Heart left ventricle (tissue), 13 donors: ENCODE data around the gene FUZ.

ENCODE experiments used
- CTCF ChIP-seq, 12 donors: fragments of 200-600 bp; sonication (generic) in 4 of 12; IDR thresholded peaks; one replicate each; pipeline versions ENCODE4 v1.5.0 to v1.8.0; 2018 to 2022; ENCODE audit warnings: antibody characterized with exemption in 12 of 12, mild to moderate bottlenecking in 5 of 12
- POLR2A ChIP-seq, 2 donors: fragments of 450-650 bp; IDR thresholded peaks; one replicate each; pipeline ENCODE4 v1.6.1; 2017; ENCODE audit warnings: antibody characterized with exemption in 2 of 2, mild to moderate bottlenecking in 2 of 2, moderate library complexity in 2 of 2
- donor health status: ischemic (EF 13 %, LVEDD 7.1; RV severe dilation, severe dysfunction).
- donor health status: DM: no; HTN: yes; CAD: no.
- donor health status: DM: no; HTN: no; CAD: no.
- donor health status: ischemic (EF 25% LVEDD 6.9; RV normal size, moderate dysfunction).
- donor health status: ischemic (EF 25% LVEDD 5.7; RV mildly dilated, moderate dysfunction).
- donor health status: ischemic (EF 35%, LVEDD 5.7; RV mildly dilated, moderate dysfunction).
- donor health status: nonischemic (EF 11% LVEDD 7.7; RV severe dilation, severe dysfunction).
- donor health status: DM: yes; HTN: yes; CAD: no.
- donor health status: PGD.
- donor health status: ischemic (EF 29% LVEDD 5.4; RV normal size, mild dysfunction).
- donor health status: nonischemic (EF 23%, LVEDD 6.1; RV moderate dilation, normal function).

DNA sequence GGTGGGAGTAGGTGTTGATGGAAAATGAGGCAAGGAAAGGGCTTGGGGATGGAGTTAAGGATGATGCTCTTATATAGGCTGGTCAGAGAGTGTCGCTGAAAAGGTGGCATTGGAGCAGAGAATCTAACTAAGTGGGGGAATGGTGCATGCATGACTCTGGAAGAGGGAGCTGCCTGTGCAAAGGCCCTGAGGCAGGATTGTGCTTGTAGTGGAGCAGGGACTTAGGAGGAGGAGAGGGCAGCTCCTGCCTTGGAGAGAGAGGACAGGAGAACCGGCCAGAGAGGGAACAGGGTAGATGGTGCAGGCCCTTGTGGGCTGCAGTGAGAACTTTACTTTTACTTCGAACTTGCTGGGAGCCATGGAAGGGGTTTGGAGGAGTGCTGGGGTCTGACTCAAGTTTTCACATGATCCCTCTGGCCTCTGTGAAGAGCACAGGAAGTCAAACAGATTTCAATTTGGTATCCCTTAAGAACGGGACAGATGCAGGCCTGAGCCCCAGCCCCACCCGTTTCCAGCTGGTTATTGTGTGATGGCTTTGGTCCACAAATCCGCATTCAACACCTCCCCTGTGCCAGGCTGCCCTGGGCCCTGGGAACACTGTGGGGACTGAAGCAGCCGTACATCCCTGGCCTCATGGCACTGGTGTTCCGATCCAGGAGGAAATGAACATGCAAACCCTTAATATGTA, 39.3 kb downstream of the FUZ start:
- TF ChIP-seq CTCF (IDR thresholded peaks at IDR 0.05) (no peak), POLR2A (IDR thresholded peaks at IDR 0.05) (no peak)
